Lung (tissue), 12 donors: ENCODE data around the gene MT1H. TPM values are rescaled to one million over a fixed set of nuclear protein-coding genes. Genes with fewer than 3 reads are reported as not detected.

Experiments
- ATAC-seq: fragments of 200-7000 bp; cut with Tn5 transposase; one replicate; pipeline ENCODE4 v1.9.1; 2020; ENCODE audit warnings: moderate number of reproducible peaks; ENCODE audit not compliant: insufficient read depth, low FRiP score
- DNase-seq, 3 donors: peaks; one replicate each; pipeline ENCODE4 v3.0.0-alpha.2; 2013 to 2017
- H3K27ac ChIP-seq, 2 donors: one replicate each; pipeline ENCODE4 v1.5.1; 2013; ENCODE audit warnings: mild to moderate bottlenecking in 2 of 2, moderate library complexity in 2 of 2, control low read depth in 1 of 2, inconsistent platforms in 1 of 2, low read depth in 1 of 2, low read length in 1 of 2
- H3K27me3 ChIP-seq, 3 donors: one replicate each; pipeline ENCODE4 v1.5.1; 2013; ENCODE audit warnings: low read length in 2 of 3; ENCODE audit not compliant: control insufficient read depth in 3 of 3, insufficient read depth in 3 of 3
- H3K36me3 ChIP-seq, 4 donors: one replicate each; pipeline ENCODE4 v1.5.1; 2013; ENCODE audit warnings: low read length in 4 of 4, mild to moderate bottlenecking in 1 of 4, moderate library complexity in 1 of 4; ENCODE audit not compliant: control insufficient read depth in 4 of 4, insufficient read depth in 4 of 4
- H3K4me1 ChIP-seq, 5 donors: one replicate each; pipeline ENCODE4 v1.5.1; 2013; ENCODE audit warnings: low read length in 5 of 5, mild to moderate bottlenecking in 2 of 5, moderate library complexity in 1 of 5; ENCODE audit not compliant: control insufficient read depth in 5 of 5, insufficient read depth in 5 of 5
- H3K4me3 ChIP-seq: one replicate; pipeline ENCODE4 v1.5.1; 2013; ENCODE audit warnings: mild to moderate bottlenecking, control low read depth, moderate library complexity
- H3K9ac ChIP-seq, 2 donors: one replicate each; pipeline ENCODE4 v1.5.1; 2013; ENCODE audit warnings: low read length in 2 of 2, control low read depth in 1 of 2; ENCODE audit not compliant: insufficient read depth in 1 of 2
- H3K9me3 ChIP-seq, 4 donors: one replicate each; pipeline ENCODE4 v1.5.1; 2013; ENCODE audit warnings: low read length in 3 of 4, mild to moderate bottlenecking in 1 of 4, moderate library complexity in 1 of 4; ENCODE audit not compliant: control insufficient read depth in 4 of 4, insufficient read depth in 3 of 4
- WGBS, 2 donors: extraction: QIAGEN DNeasy Blood & Tissue Kit; methylation state at CpG; one replicate each; pipeline ENCODE4 v1.1.7; 2013; 5-methylcytosine and 5-hydroxymethylcytosine counted together
- polyA plus RNA-seq, 2 donors: library from polyadenylated mRNA; stranded (reverse); fragments of 200-250 nt; gene quantifications; one replicate each; pipeline ENCODE4 v1.2.1, GENCODE V29; 2013
- total RNA-seq, 2 donors: library from RNA; depleted of rRNA in 1 of 2; stranded (reverse); fragments of >200 nt in 1 of 2; gene quantifications; one replicate each; pipeline ENCODE4 v1.2.1, GENCODE V29; 2014 to 2021
- TF ChIP-seq, protein P1 (sequence below): IDR thresholded peaks from 2 replicates; pipeline ENCODE4 v1.5.1; 2012; ENCODE audit warnings: mild to moderate bottlenecking; ENCODE audit errors: control extremely low read depth, extremely low read depth
- donor health status: control.
- donor health status: control.
- donor health status: Bipolar disorder and iron deficiency.
- donor health status: healthy.
- donor health status: DM: yes; HTN: yes; CAD: no.

MT1H gene
- total and polyA plus RNA-seq, 4 donors: 1.9 to 10.3 (median 4.4) TPM; not detected in 1

DNA sequence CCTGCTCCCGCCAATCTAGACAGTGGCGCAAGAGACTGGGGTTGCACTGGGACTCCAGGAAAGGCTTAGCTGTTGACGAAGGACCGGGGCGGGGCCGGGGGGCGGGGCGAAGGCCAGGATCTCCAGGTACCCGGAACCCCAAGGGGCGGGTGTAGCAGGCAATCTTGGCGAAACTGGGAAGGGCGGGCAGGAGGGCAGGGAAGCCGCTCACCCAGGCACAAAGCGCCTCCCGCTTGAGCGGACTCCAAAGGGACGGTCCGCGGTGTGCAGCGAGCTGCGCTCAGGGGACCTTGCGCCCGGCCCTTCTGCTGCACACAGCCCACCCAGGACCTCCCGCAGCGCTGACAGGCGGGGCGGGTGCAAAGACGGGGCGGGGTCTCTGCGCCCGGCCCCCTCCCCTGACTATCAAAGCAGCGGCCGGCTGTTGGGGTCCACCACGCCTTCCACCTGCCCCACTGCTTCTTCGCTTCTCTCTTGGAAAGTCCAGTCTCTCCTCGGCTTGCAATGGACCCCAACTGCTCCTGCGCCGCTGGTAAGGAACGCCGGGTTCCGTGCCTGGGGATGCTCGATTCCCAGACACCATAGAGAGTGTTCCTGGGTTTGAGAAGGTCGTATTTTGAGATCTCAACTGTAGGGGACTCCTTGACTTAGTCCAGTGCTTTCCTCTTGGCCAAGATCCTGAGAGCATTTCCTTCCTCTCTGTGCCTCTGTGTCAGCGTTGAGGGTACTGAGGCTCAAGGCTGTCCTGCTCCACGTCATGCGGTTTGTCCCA lies 11.9 kb upstream of the MT1H start, which contains the start of gene MT1F:
Gene MT1F (plus strand): TSS at position 405 of the 772 bp plus-strand sequence. CDS start 100 bp downstream, at position 505.
- Histone ChIP-seq H3K4me3 (peak within 1 kb of the TSS; percentile 18), H3K27ac (peak within 1 kb of the TSS in 1 of 2 donors; percentile 16), H3K27me3 (peaks cover 0 to 48% (median 39%) of the 10 kb centered on the region in 3 donors), H3K4me1 (peaks cover 0 to 12% (median 5%) of the 10 kb centered on the region in 5 donors), H3K9ac (peak within 1 kb of the TSS in 1 of 2 donors; percentile 14), H3K9me3 (no peaks in the 10 kb centered on the region), H3K36me3 (no peaks in the 10 kb centered on the region)
- DNase-seq: peak; percentile 48 to 73 (median 65)
- 0 to 2% methylated on average over 37 to 46 of the region's 46 CpGs for WGBS, 2 donors
- peak; percentile 92 for ATAC-seq
- TF ChIP-seq, protein P1, sequence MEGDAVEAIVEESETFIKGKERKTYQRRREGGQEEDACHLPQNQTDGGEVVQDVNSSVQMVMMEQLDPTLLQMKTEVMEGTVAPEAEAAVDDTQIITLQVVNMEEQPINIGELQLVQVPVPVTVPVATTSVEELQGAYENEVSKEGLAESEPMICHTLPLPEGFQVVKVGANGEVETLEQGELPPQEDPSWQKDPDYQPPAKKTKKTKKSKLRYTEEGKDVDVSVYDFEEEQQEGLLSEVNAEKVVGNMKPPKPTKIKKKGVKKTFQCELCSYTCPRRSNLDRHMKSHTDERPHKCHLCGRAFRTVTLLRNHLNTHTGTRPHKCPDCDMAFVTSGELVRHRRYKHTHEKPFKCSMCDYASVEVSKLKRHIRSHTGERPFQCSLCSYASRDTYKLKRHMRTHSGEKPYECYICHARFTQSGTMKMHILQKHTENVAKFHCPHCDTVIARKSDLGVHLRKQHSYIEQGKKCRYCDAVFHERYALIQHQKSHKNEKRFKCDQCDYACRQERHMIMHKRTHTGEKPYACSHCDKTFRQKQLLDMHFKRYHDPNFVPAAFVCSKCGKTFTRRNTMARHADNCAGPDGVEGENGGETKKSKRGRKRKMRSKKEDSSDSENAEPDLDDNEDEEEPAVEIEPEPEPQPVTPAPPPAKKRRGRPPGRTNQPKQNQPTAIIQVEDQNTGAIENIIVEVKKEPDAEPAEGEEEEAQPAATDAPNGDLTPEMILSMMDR: no peak

DNA sequence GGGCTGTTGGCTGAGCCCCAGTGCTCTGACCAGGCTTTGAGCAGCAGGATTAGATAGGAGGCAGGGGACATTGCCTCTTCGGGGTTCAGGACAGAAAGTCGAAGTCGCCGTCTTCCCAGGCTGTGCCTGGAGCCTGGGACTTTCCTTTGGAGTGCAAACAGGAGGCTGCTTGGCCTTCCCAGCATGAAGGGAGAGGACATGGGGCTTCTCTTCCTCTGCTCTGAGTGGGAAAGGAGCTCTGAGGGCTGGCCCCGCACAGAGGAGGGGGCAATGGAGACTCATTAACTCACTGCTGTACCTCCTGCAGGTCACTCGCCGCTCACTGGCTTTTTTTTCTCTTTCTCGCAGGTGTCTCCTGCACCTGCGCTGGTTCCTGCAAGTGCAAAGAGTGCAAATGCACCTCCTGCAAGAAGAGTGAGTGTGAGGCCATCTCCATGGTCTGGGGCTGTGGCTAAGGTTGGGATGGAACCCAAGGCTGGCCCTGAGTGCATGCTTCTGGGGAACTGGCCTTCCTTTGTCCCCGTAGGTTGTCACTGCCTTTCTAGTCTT lies 11.2 kb upstream of the MT1H start:
- H3K27ac ChIP-seq: no peak overlapping the region

DNA sequence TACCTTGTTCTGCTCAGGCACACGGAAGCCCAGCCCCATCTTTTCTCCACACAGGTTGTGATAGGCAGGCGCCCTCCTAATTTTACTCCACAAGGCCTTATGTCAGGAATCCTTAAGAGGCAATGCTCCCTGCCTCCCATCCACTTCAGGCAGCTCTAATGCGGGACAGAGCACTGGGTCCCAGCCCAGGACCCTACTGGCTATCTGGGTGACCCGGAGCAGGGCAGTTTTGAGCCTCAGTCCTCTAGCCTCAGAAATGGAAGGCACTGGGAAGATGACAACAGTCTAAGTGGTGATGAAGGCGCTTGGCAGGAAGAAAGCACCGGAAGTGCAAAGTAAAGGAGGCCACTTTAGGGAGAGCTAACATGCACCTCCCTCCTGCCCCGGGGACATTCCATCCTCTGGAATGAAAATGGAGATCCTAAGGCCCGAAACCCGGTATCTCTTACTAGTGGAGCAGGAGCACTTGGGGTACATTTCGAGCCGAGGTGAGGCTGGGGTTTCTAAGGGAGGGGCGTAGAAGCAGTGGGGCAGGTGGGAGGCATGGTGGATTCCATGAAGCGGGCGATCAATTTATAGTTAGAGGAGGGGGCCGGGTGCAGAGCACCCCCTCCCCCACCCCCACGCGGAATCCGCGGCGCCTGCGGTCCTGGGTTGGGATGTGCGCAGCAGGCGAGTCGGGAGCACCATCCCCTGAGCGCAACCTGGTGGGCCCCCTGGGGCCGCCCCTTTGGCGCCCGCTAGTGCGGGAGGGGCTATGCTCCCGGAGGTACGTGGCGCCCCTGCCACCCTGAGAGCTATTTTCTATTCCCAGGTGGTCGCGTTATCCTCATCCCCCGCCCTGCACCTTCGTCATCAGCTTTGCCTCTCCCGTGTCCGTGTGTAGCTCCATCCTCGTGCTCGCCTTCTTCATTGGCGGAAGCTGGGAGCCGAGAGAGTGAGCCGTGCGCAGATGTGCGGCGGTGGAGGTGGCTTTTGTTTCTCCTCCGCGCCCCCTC lies 7.0 kb upstream of the MT1H start:
- TF ChIP-seq, protein P1: no peak
- 17% methylated on average over 44 to 48 of the region's 48 CpGs for WGBS, 2 donors
- ATAC-seq: no peak
- Histone ChIP-seq H3K9me3 (no peaks in the 10 kb centered on the region), H3K4me3 (no peak overlapping the region), H3K4me1 (peaks cover 0 to 17% (median 8%) of the 10 kb centered on the region in 5 donors), H3K36me3 (no peaks in the 10 kb centered on the region), H3K9ac (no peak overlapping the region), H3K27me3 (peaks cover 0 to 95% (median 79%) of the 10 kb centered on the region in 3 donors), H3K27ac (no peak overlapping the region)
- DNase-seq: no peak

More for the DNA sequence above, 11.2 kb upstream of the MT1H start:
- TF ChIP-seq, protein P1: no peak
- peaks cover 0 to 53% (median 45%) of the 10 kb centered on the region in 3 donors for H3K27me3 ChIP-seq
- DNase-seq (no peak), ATAC-seq (no peak)
- no peaks in the 10 kb centered on the region for H3K36me3 ChIP-seq
- WGBS, 2 donors: 36 to 46% methylated on average over 10 of the region's 10 CpGs
- H3K4me3 ChIP-seq: no peak overlapping the region
- peaks cover 0 to 16% (median 5%) of the 10 kb centered on the region in 5 donors for H3K4me1 ChIP-seq
- H3K9me3 ChIP-seq: no peaks in the 10 kb centered on the region
- H3K9ac ChIP-seq: peak overlapping the region in 1 of 2 donors; percentile 14
